Anterior cingulate cortex (tissue), 58 donors: Measurements from ENCODE around the gene GKN2.

Experiments used
- DNase-seq, 58 donors: peaks; one replicate each; lab custom pipeline; 2025; lab: John Stamatoyannopoulos, UW

Gene GKN2

DNA sequence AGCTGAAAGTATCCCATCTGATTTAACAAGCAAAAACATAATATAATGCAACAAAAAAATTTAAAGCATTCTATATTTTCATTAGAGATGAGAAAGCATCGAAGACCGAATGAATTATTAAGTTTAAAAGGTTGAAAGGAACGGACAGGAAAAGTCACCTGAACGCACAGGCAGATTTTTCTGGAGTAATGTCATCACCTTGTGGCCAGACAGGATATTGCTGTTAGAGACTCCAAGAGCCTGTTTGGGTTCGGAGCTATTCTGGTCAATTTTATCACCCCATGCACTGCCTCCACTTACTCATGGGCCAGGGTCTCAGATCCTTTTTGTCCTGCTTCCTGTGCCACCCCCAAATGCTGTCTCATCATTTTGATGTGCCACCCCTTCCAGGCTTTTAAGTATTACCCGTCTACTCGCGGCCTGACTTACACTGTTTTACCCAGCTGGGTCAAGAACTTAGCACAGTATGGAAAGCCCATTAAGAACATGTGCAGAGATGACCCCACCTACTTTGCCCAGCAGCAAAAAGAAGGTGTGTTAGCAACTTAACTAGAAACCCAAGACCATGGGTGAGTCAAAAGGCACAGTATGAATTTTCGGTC, 27.3 kb downstream of the GKN2 start:
- DNase-seq, result peak in 9 of 58 donors; percentile 2 to 26 (median 10)

DNA sequence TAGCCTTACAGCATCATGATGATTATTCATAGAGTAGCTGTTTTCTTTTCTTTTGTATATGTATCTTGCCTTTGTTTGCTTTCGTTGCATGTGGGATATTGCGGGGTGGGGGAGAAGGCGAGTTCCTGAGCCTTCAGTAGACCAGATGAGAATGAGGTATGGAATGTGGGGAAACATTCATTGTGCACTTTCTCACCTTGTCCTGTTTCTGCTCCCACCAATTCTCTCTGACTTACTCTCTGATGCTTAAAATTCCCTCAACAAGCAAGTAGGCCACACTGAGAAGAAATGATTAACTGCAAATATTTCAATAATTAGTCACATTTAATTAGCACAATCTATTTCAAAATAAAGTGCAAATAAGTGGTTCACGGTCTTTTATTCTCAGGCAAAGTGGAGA, 31.0 kb downstream of the GKN2 start:
- no peak for DNase-seq

DNA sequence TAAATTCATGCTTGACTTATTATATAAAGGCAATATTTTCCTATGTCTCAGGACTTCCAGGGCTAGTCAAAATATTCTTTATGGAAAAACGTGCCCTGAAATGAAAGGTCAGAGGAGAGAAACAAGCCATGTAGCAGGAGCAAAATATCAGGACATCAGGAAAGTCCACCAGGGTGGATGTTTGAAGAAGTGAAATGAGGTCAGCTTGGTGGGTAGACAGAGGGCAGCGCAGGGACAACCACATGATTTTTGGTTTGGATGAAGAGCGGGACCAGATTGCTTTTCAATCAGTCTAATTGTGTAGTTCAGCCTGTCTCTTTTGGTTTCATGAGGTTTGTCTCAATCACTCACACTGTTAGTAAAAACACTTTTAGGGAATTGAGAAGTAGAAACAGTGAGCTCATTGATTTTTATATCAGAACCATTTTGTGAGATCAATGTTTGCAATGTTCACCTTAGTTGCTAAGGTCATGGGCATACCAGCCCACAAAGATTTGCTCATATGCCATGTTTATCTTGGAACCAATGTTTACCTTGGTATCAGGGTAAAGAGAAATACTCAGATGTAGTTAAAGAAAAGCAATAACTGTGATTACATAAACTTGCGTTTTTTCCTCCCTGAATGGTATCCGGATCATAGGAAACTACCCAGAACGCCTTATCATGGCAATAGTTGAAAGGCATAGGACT, 32.1 kb downstream of the GKN2 start:
- no peak for DNase-seq

DNA sequence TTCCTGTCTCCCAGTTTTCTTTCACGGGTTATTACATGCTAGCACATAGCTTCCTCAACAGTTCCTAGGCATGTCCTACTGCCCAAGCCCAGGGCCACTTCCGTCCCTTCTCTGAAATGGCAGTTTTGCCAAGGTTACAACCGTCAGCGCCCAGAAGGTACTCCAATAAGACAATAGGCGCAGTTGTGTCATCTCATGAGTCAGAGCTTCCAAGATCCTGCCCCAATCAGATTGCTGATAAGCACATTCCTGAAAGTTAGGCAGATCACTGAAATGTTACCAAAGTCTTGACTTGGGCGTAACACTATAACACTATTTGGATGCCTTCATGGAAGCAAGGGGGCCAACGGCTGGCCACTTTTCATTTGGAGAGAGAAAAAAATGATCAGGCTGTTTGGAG, 34.2 kb downstream of the GKN2 start:
- DNase-seq, result no peak

DNA sequence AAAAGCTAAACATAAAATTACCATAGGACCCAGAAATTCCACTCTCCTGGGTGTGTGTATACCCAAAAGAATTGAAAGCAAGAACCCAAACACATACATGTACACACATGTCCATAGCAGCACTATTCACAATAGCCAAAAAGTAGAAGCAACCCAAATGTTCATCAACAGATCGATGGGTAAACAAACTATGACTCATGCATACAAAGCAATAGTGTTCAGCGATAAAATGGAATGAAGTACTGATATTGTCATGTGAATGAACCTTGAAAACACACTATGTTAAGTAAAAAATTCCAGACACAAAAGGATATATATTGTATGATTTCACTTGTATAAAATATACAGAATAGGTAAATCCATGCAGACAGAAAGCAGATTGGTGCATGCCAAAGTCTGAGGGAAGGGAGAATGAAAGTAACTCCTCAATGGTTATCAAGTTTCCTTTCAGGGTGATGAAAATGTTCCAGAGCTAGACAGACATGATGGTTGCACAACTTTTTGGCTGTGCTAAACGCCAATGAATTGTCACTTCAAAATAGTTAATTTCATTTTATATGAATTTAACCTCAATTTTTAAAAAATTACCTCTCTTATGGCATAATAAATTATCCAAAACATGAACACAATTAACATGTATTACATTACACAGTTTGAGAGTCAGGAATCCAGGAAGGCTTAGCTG, 35.5 kb downstream of the GKN2 start:
- no peak for DNase-seq

DNA sequence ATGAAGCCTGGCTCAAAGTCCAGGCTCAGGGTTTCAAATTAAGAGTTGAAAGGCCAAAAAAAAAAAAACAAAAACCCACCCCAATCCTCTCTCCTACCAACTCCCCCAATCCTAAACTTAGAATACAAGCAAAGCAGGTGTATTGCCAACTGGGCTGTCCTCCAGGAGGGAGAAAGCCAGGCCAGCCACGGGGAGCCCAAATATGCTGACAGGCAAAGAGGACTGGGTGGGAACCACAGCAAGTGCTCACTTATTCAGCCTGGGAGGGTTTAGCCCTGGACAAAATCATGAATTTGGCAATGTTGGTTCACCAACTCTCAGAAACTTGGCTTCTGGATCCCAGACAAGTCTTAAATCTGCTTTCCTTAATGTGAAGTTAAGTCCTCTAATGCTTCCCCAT, 36.5 kb downstream of the GKN2 start:
- DNase-seq, result no peak

DNA sequence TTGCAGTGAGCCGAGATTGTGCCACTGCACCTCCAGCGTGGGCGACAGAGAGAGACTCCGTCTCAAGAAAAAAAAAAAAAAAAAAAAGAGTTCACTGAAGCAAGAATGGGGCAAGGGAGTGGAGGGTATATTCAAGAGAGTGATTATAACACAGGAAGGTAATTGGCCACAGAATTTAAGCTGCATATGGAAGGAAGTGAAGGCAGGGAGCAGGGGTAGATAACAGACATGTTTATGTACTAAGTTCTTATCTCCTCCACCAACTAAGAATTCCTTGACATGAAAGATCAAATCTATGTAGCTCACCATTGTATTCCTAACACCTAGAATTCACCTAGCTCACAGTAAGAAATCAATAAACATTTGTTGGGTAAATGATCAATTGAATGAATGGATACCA, 37.3 kb downstream of the GKN2 start:
- DNase-seq, result no peak

DNA sequence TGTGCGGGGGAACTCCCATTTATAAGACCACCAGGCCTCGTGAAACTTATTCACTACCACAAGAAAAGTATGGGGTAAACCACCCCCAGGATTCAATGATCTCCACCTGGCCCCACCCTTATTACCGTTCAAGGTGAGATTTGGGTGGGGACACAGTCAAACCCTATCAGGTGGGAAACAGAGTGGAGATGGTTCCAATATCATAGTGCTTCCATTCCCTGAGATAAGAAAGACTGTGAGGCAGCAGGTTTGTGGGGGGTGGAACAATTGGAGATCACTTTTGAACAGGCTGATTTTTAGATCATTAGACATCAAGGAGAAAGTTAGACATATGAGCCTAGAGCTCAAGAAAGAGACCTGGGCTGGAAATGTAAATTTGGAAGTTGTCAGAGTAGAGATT, 39.3 kb downstream of the GKN2 start:
- DNase-seq, result no peak

DNA sequence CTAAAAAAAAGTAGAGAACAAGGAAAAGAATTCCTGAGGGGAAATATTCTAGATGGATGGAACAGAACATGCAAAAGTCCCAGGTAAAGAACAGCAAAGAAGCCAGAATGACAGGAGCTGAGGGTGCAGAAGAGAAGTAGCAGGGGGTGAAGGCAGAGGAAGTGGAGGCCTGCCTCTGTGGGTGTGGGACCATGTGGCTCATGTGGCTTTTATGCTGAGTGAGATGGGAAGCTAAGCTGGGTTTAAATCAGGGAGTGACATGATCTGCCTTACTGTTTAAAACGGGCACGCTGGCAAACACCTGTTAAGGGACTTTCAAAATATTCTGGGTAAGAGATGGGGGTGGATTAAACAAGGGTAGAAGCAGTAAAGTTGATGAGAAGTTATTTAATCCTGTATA, 40.0 kb downstream of the GKN2 start:
- DNase-seq, result no peak

DNA sequence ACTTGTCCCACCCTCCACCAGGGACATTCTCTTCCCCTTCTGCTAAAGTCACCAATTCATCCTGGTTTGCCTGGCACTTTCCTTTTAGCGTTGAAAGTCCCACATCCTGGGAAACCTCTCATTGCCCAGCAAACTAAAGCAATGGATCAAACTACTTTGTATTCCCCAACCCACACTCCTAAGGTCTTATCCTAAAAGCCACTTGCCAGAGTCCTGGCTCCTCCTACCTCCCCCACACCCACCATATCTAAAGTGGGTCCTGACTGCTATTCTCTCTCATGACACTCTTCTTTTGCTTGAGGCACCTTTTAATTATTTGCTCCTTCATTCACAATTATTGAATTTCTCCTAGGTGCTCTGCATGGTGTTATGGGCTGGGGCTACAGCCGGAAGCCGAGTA, 40.6 kb downstream of the GKN2 start:
- DNase-seq, result no peak

DNA sequence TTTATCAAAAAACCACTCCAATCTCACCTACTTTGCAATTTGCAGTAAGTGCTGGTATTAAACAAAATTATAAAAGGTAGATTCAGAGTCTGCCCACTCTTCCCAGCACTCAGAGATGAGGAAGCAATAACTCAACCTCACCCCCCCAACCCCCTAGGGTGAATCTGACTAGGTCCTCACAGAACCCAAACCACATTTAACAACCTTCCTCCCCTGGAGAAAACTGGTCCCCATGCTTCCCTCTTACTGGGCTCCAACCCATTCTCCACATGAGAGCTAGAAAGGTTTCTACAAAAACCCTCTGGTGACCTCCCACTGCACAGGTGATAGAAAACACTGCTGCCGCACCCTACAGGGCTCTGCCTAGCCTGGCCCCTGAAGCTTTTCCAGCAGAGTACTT, 41.0 kb downstream of the GKN2 start:
- DNase-seq, result no peak

DNA sequence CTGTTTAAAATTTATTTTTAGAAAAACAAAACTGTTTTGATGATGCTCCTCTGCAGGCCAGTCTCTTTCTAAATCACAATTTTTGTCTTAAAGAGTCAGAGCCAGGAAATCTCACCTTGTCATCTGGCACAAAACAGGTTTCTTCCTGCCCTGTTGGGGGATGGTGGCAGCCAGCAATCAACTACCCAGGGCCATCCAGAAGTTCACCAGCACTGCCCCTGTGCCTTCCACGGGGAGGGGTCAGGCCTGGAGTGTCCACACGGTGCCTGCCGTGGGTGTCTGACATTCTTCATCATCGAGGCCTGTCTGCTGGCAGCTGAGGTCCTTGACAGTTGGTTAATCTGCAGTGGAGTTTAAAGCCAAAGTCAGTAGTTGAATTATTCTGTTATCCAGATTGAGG, 41.4 kb downstream of the GKN2 start:
- DNase-seq, result no peak

DNA sequence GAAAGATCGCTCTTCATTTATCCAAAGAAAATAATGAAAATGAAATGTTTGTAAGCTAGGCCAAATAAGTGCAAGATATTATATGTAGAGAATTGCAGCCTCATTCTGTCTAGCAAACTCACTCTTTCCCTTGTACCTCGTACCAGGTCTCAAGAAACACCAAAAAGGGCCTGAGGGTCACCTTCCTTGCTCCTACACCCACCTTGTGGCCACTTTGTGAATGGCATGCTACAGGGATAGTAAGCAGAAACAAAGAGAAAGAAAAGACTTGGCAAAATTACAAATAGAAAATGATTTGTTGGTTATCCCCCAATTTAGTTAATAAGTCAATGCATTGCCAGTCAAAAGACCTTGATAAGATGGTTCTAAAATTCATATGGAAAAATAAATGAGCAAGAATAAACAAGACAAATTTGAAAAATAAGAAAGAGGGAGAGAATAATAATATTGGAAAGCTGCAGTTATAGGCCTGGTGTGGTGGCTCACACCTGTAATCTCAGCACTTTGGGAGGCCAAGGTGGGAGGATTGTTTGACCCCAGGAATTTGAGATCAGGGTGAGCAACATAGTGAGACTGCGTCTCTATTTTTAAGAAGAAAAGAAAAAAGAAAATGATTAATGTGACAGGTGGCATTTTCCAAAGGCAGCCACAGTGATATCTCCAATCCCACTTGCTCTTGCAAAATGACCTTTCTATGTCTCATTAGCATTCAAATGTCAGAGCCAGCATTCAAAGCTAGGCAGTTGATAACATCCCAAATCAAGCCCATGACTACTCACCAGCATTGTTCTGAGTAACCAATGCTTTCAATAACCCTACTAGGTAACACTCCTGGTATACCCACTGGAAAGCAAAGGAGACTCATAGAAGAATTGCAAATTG, 42.7 kb downstream of the GKN2 start:
- DNase-seq, result peak in 33 of 58 donors; percentile 1 to 68 (median 23)

DNA sequence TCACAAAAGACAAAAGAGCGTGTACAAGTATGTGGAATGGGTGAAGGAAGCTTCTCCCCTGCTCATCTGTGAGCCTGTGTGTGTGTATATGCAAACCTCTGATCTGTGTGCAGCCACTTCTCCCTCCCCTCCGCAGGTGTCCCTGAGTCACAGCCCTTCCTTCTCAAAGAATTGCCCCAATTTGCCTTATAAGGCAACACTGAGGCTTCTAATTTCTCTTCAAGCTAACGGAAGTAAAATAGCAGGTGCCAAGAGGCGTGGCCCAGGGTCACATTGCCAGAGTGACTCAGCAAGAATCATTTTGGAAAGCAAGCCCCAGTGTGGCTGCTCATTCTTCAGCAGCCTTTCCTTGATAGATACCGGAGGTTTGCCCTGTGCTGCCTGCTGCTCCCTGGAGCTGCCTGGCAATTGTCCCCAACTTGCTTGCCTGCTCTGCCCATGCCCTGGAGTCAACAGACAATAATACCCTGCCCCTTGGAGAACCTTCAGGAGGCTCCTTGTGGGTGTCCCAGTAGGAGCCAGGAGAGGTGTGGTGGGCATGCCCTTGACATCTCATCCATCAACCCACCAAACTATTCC, 44.2 kb downstream of the GKN2 start:
- DNase-seq, result peak in 1 of 58 donors; percentile 21

DNA sequence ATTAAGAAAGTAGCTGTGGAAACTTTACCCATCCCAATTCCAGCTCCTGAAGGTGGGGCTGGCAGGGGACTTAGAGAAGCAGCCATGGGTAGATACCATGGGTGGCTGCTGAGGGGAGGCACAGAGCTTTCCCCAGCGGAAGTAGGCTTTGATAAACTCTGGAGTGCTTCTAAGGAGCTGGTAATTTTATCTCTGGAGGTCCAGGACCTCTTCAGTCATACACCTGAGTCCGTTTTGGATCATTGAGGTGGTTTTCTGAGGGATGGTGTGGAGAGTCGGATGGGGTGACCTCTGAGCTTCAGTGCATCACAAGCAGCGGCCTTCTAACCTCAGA, 44.8 kb downstream of the GKN2 start:
- DNase-seq, result no peak

DNA sequence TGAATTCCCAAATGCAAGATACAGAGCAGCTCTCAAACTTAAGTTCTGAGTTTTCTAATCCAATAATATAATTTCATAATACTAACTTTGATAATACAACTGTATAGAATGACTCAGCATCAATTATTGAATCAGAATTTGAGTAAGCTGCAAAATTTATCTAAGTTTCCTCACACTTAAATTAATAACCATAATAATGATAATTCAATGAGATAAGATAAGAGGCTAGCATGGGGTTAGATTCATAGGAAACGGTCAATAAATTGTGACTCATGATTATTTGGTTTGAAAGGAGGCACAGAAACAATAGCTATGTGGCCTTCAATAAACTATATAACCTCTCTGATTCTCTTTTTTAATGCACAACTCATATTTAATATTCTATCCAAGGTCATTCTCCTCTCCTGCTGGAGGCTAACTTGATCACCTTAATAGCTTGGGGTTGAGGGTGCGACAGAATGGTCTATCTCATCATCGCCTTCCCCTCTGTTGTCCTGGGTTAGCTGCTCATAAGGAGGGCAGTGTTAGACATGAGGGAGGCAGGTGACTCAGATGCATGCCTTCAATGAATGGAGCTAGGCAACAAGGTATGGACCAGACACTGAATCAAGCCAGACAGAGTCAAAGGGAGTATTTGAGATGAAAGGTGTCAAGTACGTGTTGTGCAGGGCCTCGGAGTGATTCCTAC, 45.3 kb downstream of the GKN2 start:
- no peak for DNase-seq

DNA sequence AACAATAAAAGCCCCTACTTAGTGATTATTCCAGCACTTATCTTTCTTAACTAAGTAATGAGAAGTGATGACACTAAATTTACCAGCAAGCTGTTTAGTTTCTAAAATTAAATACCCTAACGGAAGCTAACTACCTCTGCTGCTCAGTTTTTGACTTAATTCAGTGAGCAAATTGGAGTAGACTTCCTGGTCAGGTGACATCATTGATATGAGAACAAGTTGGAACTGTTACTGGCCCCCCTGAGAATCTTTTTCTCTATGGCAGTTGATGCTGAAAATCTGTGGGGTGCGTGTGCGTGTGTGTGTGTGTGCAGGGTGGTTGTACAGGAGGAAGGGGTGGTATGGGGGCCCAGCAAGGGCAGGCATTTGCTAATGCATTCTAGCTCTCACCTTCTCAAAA, 46.0 kb downstream of the GKN2 start:
- no peak for DNase-seq

DNA sequence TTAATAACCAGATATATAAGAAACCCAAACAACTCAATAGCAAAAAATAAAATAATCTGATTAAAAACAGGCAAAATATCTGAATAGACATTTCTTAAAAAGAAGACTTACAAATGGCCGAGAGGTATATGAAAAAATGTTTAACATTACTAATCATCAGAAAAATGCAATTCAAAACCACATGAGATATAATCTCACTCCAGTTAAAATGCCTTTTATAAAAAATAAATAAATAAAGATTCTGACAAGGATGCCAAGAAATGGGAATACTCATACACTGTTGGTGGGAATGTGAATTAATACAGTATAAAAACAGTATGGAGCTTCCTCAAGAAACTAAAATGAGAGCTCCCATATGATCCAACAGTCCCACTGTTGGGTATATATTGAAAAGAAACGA, 47.6 kb downstream of the GKN2 start:
- no peak for DNase-seq

DNA sequence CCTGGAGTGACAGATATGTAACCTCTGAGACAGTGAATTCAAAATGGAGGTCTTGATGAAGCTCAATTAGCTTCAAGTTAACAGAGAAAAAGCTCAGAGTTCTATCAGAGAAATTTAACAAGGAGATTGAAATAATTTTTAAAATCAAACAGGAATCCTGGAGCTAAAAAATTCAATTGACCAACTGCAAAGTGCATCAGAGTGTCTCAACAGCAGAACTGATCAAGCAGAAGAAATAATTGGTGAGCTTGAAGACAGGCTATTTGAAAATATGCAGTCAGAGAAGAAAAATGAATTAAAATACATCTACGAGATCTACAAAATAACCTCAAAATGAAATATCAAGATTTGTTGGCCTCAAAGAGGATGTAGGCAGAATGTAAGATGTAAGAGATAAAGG, 51.1 kb downstream of the GKN2 start:
- DNase-seq, result no peak

DNA sequence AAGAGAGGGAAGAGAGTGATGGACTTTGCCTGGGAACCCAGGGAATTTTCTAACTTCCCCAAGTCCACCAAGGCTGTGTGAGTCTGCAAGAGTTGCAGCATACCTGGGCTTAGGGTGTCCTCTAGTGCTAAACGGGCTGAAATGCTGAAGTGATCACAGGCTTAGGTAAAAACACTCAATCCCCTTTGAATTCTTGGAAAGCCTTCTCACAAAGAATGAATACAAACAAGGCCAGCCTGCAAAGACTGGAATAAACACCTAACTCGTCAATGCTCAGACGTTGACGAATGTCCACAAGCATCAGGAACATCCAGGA, 51.5 kb downstream of the GKN2 start:
- DNase-seq, result no peak
